ENCODE results near the gene TTC33.

DNA sequence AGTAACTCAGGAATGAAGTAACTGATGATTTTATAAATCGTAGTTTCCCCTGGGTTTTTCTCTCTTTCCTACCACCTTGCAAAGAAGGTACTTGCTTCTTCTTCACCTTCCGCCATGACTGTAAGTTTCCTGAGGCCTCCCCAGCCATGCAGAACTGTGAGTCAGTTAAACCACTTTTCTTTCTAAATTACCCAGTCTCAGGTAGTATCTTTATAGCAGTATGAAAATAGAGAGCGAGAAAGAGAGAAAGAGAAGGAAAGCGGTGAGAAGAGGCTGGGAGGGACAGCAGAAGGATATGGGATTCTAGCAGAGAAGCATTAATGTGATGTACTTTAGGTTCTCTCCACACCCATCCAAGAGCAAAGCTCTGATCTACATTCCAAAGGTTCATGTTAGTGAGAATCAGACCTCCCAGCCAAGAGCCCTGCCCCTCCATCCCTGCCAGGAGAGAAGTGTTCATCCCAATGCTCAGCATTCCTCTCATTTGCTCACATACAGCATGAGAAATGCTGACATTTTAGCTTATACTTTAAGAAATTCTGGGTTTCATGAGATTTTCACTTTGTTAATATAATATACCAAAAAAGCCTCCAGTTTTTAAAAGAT lies 261.0 kb downstream of the TTC33 start:
- TF ChIP-seq SIN3A (IDR thresholded peaks at IDR 0.05; ENCODE audit: borderline replicate concordance, insufficient read depth, low read depth, low read length) (no peak), POLR2AphosphoS5 (IDR thresholded peaks at IDR 0.05; ENCODE audit: low read depth, low read length) (no peak), TCF7L2 (IDR thresholded peaks at IDR 0.05; ENCODE audit: low read depth, low read length) (no peak)
- TF ChIP-seq, protein P1, sequence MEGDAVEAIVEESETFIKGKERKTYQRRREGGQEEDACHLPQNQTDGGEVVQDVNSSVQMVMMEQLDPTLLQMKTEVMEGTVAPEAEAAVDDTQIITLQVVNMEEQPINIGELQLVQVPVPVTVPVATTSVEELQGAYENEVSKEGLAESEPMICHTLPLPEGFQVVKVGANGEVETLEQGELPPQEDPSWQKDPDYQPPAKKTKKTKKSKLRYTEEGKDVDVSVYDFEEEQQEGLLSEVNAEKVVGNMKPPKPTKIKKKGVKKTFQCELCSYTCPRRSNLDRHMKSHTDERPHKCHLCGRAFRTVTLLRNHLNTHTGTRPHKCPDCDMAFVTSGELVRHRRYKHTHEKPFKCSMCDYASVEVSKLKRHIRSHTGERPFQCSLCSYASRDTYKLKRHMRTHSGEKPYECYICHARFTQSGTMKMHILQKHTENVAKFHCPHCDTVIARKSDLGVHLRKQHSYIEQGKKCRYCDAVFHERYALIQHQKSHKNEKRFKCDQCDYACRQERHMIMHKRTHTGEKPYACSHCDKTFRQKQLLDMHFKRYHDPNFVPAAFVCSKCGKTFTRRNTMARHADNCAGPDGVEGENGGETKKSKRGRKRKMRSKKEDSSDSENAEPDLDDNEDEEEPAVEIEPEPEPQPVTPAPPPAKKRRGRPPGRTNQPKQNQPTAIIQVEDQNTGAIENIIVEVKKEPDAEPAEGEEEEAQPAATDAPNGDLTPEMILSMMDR (IDR thresholded peaks at IDR 0.05): no peak
- TF ChIP-seq, protein P2, sequence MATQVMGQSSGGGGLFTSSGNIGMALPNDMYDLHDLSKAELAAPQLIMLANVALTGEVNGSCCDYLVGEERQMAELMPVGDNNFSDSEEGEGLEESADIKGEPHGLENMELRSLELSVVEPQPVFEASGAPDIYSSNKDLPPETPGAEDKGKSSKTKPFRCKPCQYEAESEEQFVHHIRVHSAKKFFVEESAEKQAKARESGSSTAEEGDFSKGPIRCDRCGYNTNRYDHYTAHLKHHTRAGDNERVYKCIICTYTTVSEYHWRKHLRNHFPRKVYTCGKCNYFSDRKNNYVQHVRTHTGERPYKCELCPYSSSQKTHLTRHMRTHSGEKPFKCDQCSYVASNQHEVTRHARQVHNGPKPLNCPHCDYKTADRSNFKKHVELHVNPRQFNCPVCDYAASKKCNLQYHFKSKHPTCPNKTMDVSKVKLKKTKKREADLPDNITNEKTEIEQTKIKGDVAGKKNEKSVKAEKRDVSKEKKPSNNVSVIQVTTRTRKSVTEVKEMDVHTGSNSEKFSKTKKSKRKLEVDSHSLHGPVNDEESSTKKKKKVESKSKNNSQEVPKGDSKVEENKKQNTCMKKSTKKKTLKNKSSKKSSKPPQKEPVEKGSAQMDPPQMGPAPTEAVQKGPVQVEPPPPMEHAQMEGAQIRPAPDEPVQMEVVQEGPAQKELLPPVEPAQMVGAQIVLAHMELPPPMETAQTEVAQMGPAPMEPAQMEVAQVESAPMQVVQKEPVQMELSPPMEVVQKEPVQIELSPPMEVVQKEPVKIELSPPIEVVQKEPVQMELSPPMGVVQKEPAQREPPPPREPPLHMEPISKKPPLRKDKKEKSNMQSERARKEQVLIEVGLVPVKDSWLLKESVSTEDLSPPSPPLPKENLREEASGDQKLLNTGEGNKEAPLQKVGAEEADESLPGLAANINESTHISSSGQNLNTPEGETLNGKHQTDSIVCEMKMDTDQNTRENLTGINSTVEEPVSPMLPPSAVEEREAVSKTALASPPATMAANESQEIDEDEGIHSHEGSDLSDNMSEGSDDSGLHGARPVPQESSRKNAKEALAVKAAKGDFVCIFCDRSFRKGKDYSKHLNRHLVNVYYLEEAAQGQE (IDR thresholded peaks at IDR 0.05; ENCODE audit: insufficient read depth in 1 of 2, low read depth in 2 of 2, low read length in 1 of 2): no peak
